Upper lobe of left lung (tissue), 4 donors: ENCODE data around the gene UTS2.

Experiments
- EP300 ChIP-seq, 4 donors: sonication (generic); formaldehyde crosslinking; IDR thresholded peaks; one replicate each; pipeline ENCODE4 v1.5.1; 2017; ENCODE audit warnings: antibody characterized with exemption in 4 of 4, control low read depth in 2 of 4
- POLR2A ChIP-seq, 4 donors: fragments of 450-650 bp; IDR thresholded peaks; one replicate each; pipeline ENCODE4 v1.5.1; 2016 to 2017; ENCODE audit warnings: antibody characterized with exemption in 4 of 4, mild to moderate bottlenecking in 2 of 4
- TF ChIP-seq, protein P1 (sequence below), 6 experiments: fragments of 450-650 bp in 4 of 6; fragments of 200-600 bp in 2 of 6; sonication (generic) in 2 of 6; IDR thresholded peaks; one replicate each; pipeline ENCODE4 v1.5.1; 2016 to 2019; ENCODE audit warnings: antibody characterized with exemption in 6 of 6

DNA sequence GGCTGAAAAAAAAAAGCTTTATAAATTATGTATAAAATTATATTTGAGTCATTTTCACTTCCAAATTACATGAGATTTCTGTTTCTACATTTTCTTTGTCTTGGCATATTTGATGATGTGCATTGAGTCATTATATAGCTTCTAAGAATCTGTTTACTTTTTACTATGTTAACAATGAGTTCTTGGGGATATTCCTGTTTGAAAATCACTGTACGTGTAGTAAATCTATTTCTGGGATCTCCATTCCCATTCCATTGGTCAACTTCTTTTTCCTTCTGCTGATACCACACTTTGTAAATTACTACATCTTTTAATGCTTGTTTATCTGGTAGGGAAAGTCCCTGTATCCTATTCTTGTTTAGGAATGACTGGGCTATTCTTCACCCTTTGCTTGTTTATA lies 44.1 kb upstream of the UTS2 start:
- TF ChIP-seq, protein P1, sequence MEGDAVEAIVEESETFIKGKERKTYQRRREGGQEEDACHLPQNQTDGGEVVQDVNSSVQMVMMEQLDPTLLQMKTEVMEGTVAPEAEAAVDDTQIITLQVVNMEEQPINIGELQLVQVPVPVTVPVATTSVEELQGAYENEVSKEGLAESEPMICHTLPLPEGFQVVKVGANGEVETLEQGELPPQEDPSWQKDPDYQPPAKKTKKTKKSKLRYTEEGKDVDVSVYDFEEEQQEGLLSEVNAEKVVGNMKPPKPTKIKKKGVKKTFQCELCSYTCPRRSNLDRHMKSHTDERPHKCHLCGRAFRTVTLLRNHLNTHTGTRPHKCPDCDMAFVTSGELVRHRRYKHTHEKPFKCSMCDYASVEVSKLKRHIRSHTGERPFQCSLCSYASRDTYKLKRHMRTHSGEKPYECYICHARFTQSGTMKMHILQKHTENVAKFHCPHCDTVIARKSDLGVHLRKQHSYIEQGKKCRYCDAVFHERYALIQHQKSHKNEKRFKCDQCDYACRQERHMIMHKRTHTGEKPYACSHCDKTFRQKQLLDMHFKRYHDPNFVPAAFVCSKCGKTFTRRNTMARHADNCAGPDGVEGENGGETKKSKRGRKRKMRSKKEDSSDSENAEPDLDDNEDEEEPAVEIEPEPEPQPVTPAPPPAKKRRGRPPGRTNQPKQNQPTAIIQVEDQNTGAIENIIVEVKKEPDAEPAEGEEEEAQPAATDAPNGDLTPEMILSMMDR (IDR thresholded peaks at IDR 0.05), result no peak
- TF ChIP-seq POLR2A (IDR thresholded peaks at IDR 0.05), result no peak
- TF ChIP-seq EP300 (IDR thresholded peaks at IDR 0.05), result no peak
